ENCODE results near the gene FUNDC1.
"Not testable (repeated sequence)": the region's sequence is repeated elsewhere in the genome, so short reads cannot be mapped to it uniquely, and the experiment has no call there.

The FUNDC1 gene

DNA sequence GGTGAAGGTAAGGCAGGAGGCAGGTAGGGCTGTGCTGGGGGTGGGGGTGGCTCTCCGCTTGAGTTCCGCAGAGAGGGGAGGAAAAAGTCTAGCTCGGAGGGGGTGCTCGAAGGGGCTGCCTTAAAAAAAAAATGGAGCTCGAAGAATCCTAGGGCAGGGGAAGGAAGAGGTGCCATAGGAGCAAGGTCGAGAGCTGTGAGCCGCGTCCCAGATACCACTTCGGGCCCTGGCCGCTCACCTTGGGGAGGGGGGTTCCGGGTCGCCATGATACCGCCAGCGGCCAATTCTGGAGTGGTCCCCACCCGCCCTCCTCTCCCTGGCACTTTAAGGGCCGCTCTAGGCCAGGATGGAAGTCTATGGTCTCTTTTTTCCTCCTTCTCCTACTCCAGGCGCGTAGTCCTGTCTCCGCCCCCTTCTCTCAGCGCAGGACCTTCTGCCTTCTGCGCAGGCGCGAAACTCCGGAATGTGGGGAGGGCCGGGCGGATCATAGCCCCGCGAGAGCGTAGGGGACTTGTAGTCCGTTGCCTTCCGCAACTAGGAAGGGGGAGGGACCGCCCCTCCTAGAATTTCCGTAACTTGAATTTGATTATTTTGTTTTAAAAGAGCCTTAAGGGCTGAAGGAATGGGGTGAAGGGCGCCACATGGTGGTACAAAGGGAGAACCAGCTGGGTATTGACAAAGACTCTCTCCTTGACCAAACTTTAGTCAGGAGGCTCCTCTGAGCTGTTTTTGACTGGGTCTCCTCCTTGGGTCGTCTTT lies at the start of gene FUNDC1:
Gene FUNDC1, minus strand, starts transcription at position 293 of the 759 bp plus-strand sequence. Its CDS starts 27 bp downstream, at position 266.
- peak; percentile 94 for DNase-seq (ENCODE audit: low spot score)

DNA sequence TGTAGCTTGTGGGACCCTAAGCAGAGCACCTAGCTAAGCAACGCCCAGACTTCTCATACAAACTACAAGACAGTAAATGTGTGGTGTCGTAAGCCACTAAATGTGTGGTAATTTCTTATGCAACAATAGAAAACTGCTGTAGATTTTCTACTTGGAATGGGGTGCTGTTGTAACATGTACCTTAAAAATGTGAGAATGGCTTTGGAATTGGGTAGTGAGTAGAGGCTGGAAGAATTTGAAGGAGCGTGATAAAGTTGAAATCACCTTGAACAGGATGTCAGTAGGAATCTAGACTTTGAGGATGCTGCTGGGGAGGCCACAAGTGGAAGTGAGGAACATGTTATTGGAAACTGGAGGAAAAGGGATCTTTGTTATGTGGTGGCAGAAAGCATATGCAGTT lies 43.2 kb upstream of the FUNDC1 start:
- DNase-seq (ENCODE audit: low spot score), result no peak

- peak; percentile 2 for DNase-seq (ENCODE audit: low spot score)
Measured at GRCh38 chrX:44580466-44580865, 37.8 kb upstream of the FUNDC1 start.

- DNase-seq (ENCODE audit: low spot score), result no peak
Measured at GRCh38 chrX:44572340-44572938, 29.8 kb upstream of the FUNDC1 start.

DNA sequence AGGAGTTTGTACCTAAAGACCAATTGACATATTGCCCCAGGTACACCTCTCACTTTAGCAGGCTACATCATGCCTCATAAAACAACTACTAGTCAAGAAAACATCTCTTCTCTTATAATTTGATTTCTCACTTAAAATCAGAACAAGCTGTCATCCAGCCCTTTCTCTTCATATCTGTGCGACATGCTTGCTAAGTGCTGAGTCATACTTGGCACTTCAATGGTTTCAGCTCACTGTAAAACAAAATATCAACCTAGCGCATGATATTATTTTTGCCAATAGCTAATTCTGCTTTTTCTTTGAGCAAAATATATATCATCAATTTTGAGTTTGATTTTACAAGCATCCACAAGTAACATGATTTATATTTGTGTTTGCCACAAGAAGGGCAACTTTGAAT lies 27.9 kb upstream of the FUNDC1 start:
- DNase-seq (ENCODE audit: low spot score), result peak; percentile 8

DNA sequence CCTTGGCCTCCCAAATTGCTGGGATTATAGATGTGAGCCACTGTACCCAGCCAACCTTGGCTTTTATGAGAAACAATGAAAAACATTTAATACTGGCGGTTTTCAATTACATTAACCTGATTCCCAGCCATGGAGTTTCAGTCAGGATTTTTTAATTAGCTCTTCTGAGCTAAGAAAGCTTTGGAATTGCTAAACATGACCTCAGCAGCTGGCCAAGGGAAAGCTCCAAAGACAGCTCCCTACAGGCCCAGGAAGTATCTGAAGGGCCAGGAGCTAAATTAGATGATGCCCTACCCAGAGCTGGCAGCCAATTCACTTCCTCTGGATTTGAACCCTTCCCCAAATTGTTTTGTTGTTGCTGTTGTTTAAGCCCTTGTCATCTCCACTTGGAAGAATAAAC lies 26.5 kb upstream of the FUNDC1 start:
- DNase-seq (ENCODE audit: low spot score), result peak; percentile 6

DNA sequence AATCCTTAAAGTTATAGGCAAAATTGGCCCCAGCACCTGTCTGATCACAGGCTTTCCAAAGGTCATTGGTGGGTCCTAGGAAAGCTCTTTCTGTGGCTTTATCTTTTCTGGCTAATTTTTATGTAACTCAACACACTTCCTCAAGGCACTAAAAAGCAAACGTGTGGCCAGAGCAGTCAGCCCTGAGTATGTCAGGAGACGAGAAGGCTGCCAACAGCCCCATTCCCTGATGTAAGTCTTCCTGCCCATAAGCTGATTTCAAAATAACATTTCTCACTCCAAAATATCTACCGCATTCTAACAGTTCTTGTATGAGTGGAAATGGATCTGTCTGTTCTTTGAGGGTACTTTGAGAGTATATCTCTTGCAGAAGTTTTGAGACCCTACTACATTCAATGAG lies 25.5 kb upstream of the FUNDC1 start:
- peak; percentile 6 for DNase-seq (ENCODE audit: low spot score)

- DNase-seq (ENCODE audit: low spot score), result not testable (repeated sequence)
Measured at GRCh38 chrX:44561896-44562295, 19.2 kb upstream of the FUNDC1 start.

- DNase-seq (ENCODE audit: low spot score), result no peak
Measured at GRCh38 chrX:44550563-44550962, 7.9 kb upstream of the FUNDC1 start.

- DNase-seq (ENCODE audit: low spot score), result not testable (repeated sequence)
Measured at GRCh38 chrX:44545454-44545853, 2.8 kb upstream of the FUNDC1 start.

- no peak for DNase-seq (ENCODE audit: low spot score)
Measured at GRCh38 chrX:44544036-44544435, 1.4 kb upstream of the FUNDC1 start.

DNA sequence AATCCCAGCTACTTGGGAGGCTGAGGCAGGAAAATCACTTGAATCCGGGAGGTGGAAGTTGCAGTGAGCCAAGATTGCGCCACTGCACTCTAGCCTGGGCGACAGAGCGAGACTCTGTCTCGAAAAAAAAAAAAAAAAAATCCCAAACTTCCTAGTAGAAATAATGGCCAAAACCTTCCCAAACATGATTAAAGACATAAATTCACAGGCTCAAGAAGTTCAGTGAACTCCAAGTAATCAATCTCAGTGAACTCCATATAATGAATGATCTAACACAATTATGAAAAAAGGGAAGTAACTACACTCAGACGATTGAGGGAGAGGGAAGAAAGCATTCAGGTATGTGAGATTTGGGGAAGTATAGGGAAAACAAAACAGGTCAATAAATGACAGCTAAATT lies 6.5 kb downstream of the FUNDC1 start:
- DNase-seq (ENCODE audit: low spot score), result no peak

GRCh38 chrX:44529310-44529709 lies 13.3 kb downstream of the FUNDC1 start:
- DNase-seq (ENCODE audit: low spot score), result no peak

GRCh38 chrX:44514272-44514671 lies 28.4 kb downstream of the FUNDC1 start:
- no peak for DNase-seq (ENCODE audit: low spot score)

GRCh38 chrX:44507292-44507691 lies 35.4 kb downstream of the FUNDC1 start:
- DNase-seq (ENCODE audit: low spot score), result no peak

DNA sequence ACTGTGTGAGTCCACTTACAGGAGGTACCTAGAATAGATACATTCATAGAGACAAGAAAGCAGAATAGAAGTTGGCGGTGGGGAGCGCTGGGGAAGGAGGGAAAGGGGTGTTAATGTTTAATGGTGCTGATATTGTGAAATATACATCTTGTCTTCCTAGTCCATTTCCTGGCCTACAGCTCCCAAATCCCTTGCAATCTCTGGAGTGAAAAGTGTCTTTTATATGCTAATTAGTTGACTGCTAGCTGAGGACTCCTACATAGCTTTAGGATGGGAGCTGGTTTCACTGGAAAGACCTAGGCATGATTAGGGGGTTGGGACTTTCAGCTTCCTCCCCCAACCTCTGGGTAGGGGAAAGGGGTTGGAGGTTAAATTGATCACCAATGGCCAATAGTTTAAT lies 36.0 kb downstream of the FUNDC1 start:
- DNase-seq (ENCODE audit: low spot score), result no peak

DNA sequence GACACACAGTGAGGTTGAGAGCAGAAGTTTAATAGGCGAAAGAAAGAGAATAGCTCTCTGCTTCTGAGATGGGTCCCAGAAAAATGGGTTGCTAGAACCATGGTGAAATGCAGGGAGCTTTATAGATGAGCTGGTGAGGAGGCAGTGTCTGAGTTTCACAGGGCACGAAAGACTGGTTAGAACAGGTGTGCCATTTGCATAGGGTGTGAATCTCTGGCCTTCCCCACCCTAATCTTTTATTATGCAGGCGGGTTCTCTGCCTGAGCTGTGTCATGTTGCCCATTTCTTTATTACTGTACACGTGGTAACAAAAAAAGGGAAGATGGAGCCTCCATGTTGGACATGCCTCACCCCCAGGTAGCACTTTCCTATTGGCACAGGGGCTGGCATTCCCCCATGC lies 39.1 kb downstream of the FUNDC1 start:
- DNase-seq (ENCODE audit: low spot score), result no peak

GRCh38 chrX:44495091-44495490 lies 47.6 kb downstream of the FUNDC1 start:
- DNase-seq (ENCODE audit: low spot score), result no peak

- DNase-seq (ENCODE audit: low spot score), result no peak
Measured at GRCh38 chrX:44494357-44494756, 48.3 kb downstream of the FUNDC1 start.

DNA sequence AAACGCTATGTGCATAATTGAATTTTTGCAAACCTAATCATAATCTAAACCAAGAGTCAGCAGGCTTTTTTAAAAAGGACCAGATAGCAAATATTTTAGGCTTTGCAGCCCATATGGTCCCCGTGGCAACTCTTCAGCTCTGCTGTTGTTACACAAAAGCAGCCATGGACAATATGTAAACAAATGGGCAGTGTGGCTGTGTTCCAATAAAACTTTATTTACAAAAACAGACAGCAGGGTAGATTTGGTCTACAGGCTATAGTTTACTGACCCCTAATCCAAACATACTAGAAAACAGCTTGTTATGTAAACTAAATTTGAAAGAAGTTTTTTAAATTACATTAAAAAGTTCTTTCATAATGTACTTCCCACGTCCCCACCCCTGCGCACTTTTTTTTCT lies 53.1 kb downstream of the FUNDC1 start:
- no peak for DNase-seq (ENCODE audit: low spot score)

DNA sequence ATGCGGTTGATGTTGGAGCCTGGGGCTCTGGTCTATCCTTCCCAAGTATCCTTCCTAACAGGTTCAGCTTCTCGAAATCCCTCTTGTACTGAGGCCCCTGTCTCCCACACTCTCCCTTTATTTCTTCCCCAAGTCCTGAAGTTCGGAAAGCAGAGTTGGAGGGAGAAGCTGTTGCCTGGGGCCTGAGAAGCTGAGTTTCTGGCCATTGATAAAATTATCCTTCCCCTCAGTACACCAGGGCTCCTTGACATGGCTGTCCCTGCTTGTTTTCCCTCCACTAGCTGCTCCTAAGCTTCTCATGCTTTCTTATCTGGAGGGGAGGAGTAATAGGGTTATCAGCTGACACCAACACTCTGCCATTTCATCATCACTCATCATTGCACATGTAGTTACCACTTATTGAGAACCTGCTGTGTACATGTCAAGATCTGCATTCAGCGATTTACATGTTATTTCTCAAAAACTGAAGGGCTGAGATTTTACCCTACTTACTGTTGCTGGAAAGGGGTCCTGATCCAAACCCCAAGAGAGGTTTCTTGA lies 58.0 kb downstream of the FUNDC1 start:
- no peak for DNase-seq (ENCODE audit: low spot score)

DNA sequence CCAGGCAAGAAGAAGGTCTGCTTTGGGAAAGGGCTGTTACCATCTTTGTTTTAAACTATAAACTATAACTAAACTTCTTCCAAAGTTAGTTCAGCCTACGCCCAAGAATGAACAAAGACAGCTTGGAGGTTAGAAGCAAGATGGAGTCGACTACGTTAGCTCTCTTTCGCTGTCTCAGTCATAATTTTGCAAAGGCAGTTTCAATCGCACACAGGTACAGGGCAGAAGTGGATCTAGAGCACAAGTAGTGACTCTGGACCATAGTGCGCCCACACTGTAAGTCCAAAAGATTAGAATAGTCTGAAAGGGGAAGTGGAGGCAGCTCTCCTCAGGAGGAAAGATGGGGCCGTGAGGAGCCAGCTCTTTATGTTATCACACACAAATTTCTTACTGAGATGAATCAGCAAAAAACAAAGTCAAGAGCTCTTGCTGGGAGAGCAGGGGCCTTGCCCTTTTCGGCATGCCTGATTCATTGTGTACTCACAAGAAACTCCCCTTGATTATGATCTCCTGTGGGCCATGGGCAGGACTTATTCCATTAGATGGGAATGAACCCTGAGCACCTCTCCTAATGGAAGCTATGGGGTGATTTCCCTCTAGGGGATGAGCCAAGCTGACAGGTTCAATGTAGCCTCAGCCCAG lies 58.6 kb downstream of the FUNDC1 start:
- no peak for DNase-seq (ENCODE audit: low spot score)

DNA sequence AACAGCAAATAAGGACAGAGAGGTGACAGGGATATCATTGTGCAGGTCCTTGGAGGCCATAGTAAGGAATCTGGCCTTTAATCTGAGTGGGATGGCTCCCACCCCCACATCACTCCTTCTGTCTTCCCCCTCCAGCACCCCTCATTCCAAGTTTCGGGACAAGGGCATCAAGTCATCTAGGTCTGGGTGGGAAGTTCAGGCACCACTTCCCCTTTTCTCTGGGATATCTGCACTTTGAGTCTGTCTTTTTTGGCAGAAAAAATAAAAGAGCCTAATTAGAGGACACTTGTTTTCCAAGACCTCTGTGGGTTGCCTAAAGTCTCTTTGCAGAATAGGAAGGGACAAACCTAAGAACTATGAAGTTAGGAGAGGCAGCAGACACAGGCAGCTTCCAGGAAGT lies 60.1 kb downstream of the FUNDC1 start:
- no peak for DNase-seq (ENCODE audit: low spot score)
